GM12892 (cell line): Measurements from ENCODE around the gene TEF.

Experiments
- POLR2A ChIP-seq: IDR thresholded peaks from 2 replicates; pipeline ENCODE4 v1.6.1; 2011; ENCODE audit warnings: low read depth, low read length, control low read depth
- POLR2AphosphoS5 ChIP-seq: IDR thresholded peaks from 2 replicates; pipeline ENCODE4 v1.6.1; 2011; ENCODE audit warnings: low read depth, low read length, control low read depth
- TAF1 ChIP-seq: IDR thresholded peaks from 2 replicates; pipeline ENCODE4 v1.6.1; 2011; ENCODE audit warnings: low read depth, mild to moderate bottlenecking, control low read depth, low read length, borderline replicate concordance

DNA sequence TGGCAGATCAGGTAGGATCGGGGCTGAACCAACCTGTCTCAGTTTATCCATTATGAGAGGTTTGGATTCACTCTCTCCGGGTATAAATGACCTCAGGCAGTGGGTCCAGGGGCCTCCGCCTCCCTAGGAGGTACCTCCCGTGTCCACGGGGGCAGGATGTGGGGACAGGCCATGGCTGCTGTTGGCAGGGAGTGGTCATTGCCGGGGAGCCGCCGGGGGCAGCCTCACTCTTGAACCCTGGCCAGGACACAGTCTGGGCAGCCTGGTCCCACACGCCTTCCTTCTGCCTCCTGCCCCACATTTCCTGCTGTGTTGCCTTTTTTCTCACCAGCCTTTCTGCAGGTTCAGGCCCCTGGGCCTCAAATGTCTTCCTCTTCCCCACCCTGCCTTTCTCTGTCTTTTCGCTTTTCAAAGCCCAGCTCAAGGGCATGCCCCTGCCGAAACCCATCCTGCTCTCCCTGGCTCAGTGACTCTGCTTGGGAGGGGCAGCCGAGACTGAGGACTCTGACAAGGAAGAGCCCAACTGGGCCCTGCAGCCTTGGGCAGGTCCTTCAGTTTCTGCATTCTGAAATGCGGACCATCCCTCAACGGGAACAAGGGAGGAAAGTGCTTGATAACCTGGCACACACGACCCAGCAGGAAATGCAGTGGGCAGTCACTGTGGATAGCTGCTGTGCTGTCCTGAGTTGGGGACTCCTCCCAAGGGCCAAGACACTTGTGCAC is 49.4 kb upstream of the TEF start:
- no peak for TF ChIP-seq POLR2AphosphoS5
- no peak for TF ChIP-seq POLR2A
- TF ChIP-seq TAF1 = no peak
